GM18873 (cell line): ENCODE results near the gene C3.
"Not testable (repeated sequence)": the region's sequence is repeated elsewhere in the genome, so short reads cannot be mapped to it uniquely, and the experiment has no call there.

Source experiments
- ATAC-seq: cut with Tn5 transposase; IDR thresholded peaks from one replicate; pipeline ENCODE4 v1.9.1; 2021; ENCODE audit warnings: mild to moderate bottlenecking, moderate library complexity, moderate number of reproducible peaks; ENCODE audit not compliant: unreplicated experiment, low FRiP score

C3 gene

DNA sequence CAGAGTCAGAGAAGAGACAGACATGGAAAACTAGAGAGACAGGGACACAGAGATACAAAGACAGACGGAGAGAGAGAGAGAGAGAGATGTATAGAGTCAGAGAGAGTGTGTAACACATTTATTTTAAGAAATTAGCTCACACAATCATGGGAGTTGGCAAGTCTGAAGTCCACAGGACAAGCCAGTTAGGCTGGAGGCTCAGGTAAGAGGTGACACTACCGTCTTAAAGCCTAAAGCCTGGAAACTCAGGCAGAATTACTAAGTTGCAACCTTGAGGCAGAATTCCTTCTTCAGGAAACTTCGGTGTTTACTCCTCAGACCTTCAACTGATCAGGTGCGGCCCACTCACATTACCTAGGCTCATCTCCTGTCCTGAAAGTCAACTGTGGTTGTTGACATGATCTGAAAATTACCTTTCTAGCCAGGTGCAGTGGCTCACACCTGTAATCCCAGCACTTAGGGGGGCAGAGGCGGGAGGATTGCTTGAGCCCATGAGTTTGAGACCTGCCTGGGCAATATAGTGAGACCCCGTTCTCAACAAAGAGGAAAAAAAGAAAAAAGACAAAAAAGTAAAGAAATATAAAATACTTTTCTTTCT lies 47.7 kb downstream of the C3 start:
- no peak for ATAC-seq

DNA sequence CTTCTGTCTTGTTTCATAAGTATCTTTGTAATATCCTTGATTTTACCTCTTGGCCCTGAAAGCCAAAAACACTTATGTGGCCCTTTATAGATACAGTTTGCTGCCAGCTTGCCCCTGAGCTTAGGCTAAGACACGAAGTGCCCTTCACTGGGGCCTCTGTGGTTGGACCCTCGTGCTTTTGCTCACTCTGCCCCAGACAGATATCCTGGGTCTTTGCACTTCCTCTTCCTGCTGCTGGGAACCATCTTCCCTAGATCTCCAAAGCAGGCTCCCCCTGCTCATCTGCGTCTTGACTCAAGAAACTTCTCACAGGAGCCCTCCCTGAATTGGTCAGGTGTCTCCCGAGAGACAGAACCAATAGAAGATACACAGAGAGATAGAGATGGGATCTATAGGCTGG lies 48.5 kb downstream of the C3 start:
- no peak for ATAC-seq

DNA sequence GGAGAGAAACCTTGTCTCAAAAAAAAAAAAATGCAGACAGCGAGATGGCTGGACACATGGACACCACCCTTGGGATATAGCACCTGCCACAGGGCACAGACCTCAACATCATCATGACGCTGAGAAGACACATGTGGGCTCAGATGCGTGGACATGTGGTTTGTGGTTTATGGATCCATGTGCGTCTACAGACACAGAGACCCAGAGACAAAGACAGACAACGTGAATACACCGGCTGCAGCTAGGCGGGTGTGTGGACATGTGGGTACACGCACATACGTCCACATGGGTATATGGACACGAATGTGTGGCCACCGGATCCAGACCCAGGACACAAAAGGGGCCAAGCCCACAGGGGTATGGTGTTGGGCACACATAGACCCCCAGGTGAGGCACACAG lies 51.8 kb downstream of the C3 start:
- no peak for ATAC-seq

DNA sequence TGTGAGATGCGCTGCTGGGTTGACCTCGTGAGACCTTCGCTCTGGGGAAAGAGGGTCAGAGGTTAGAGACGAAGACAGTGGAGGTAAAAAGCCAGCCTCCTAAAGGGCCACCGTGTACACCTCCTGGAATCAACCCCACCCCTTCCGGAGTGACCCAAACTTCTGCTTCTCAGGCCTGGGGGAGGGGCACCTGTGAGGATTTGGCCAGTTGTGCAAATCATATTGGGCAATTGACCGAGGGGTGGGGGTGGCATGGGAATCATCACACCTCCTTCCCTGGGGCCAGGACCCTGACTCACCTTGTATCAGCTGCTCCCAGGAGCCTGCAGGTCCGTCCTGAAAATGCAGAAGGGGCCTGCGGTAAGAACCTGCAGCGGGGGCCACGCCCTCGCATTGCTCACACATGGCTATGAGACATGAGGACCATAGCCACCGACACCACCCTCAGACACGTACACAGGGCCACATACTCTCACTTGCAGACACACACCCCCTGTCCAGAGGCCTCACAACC lies 53.3 kb downstream of the C3 start:
- ATAC-seq, result no peak

DNA sequence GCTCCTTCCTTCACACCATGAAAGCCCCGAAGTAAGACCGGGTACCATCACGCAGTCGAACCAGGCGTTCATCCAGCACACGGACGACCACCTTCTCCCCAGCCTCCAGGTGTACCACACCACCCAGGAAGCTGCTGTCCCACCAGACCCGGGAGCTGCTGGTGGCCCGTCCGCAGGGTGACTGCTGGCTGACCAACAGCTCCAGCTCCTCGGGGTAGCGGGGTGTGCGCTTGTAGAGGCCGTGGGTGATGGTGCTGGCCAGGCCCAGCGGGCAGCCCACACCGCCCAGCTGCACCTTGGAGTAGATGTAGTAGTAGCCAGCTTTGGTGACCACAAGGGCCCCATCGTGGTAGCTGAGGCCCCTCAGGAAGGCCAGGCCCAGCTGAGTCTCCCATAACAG lies 55.5 kb downstream of the C3 start:
- no peak for ATAC-seq

DNA sequence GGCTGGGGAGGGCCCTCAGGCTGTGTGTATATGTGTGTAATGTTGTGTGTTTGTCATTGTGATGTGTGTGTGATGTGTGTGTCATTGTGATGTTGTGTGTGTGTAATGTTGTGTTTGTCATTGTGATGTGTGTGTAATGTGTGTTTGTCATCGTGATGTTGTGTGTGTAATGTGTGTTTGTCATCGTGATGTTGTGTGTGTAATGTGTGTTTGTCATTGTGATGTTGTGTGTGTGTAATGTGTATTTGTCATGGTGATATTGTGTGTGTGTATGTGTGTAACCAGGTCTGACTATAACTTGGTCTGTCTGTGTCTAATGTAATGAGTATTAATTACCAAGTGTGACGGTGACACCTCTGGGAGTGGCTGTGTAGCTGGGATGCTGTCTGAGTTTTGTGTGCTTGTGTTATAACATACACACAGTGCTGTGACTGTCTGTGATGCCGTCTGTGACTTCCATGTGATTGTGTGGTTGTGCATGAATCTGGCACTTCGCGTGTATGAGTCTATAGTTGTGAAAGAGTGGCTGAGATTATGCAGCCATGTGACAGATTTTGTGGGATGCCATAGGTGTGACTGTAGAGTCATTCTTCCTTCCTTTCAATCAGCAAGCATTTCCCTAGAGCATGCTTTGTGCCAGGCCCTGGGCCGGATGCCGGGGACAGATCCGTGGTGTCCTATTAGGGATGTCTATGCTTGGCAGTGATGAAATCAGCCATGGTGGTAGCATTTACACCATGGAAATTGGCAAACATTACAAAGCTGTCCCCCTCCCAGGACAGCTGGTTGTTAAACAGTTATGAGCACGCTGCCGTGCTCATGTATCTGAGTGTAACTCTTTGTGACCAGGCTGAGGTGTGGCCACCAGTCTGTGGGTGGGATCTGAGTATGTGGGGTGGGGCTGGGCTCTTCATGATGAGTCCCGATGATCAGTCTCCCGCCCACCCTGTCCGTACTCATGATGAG lies 56.9 kb downstream of the C3 start:
- ATAC-seq, result no peak

DNA sequence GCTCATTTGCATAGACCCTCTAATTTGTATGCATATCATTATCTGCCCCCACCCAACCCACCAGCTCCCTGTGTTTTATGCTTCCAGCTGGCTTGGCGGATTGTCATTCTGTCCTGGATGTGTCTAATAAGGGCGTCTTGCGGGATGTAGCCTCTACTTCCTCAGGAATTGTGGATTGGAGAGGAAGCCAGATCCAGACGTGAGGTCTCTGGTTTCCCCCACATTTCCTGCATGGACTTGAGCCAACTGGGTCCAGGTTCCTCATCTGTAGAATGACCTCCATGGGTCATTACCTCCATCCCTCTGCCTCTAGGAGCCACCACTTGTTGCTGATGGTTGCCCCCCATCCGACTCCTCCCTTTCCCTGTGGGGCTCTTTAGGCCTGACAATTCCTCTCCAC lies 57.7 kb downstream of the C3 start:
- no peak for ATAC-seq

DNA sequence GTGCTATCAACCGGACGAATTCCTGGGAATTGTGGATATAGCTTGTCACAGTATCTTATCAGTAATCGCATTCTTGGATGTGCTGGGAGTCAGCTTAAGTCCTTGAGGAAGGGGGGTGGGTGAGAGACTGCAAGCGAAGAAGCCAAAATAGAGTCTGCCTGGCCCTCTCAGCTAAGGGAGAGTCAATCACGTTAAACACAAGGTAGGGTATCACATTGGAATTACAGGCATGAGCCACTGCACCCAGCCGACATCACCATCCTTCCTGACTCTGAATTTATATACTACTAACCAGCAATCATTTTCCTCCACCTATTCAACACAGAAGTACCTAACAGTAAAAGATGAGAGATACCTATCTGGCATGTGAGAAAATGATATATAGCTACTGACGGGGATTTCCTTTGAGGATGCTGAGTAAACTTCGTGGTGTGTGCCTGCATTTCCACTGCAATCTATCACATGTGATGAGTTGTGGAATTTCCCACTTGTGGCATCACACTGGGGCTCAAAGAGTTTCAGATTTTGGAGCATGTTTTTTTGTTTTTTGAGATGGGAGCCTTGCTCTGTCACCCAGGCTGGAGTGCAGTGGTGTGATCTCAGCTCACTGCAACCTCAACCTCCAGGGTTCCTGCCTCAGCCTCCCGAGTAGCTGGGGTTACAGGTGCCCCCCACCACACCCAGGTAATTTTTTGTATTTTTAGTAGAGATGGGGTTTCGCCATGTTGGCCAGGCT lies 58.8 kb downstream of the C3 start:
- not testable (repeated sequence) for ATAC-seq

DNA sequence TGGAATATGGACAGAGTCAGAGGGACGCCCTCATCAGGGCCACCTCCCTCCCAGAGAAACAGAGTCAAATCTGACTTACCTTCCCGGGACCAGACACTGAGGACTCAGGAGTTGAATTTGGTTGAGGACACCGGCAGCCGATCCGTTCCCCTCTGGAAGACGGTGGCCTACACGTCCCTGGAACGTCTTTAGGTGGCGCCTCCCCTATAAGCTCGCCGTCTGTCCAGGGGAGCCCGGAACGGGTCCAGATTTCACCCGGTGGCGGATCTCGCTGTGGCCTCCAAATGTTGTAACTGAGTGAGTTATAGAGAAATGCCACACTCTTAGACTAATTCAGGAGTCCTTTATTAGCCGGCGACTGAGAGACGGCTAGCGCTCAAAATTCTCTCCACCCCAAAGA lies 59.5 kb downstream of the C3 start:
- ATAC-seq, result no peak

DNA sequence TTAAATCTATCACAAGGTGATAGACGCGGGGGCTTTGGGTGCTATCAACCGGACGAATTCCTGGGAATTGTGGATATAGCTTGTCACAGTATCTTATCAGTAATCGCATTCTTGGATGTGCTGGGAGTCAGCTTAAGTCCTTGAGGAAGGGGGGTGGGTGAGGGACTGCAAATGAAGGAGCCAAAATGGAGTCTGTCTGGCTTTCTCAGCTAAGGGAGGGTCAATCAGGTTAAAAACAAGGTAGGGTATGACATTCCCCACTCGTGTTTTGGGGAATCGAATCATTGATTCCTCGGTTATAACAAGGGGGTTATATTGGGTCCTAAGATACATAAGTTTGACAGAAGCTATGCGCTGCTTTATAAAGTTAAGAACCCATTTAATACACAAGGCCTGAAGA lies 64.1 kb downstream of the C3 start:
- ATAC-seq, result not testable (repeated sequence)

DNA sequence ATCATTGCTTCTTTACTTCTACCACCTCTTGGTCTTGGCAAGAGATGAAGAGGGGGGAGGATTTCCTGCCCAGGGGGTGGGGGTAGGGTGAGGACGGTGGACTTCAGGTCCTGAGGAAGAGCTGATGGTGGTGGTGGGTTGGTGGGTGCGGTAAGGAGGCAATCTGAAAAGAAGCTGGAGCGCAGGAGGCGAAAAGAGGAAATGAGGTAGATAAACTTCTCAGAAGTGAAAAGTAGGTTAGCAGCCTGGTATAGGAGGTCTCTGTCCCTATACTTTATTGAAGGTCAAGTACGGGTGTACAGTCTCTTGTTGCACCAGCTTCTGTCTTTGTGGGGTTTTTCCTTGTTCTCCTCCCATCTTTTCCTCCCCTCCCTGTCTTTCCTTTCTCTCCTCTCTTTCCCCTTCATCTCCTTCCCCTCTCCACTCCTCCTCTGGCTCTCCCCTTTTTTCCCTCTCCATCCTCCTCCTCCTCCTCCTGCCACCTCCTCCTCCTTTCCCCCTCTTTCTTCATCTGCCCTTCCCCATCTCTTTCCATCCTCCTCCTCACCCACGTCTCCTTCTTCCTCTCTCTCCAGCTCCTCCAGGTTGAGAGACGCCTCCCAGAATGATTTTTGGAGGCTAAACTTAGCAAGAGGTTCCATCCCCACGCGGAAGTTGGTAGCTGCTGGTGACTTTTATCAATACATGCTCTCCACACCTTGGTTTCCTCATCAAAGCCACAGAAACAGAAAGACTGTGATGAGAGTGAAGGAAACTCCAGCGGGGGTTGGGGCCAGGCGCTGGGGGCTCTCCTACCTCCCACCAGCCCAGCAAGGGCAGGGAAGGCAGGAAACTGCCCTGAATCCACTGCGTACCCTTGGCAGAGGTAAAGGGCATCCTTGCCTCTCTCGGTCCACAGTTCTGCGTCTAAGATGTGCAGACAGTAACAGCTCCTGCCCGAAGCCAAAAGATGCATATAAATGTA lies 65.8 kb downstream of the C3 start:
- no peak for ATAC-seq

DNA sequence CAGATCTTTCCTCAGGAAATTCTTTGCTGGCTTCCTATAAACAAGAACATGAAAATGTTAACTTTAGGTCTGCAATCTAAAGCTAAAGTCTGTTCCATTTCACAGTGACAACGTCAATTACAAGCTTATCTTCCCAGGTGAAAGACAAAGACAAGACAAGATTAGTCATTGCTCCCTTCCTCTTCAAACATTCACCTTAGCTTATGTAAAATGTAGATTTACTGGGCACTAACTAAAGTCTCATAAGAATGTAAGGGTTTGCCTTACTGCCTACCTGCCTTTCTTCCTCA lies 67.7 kb downstream of the C3 start:
- ATAC-seq, result no peak

DNA sequence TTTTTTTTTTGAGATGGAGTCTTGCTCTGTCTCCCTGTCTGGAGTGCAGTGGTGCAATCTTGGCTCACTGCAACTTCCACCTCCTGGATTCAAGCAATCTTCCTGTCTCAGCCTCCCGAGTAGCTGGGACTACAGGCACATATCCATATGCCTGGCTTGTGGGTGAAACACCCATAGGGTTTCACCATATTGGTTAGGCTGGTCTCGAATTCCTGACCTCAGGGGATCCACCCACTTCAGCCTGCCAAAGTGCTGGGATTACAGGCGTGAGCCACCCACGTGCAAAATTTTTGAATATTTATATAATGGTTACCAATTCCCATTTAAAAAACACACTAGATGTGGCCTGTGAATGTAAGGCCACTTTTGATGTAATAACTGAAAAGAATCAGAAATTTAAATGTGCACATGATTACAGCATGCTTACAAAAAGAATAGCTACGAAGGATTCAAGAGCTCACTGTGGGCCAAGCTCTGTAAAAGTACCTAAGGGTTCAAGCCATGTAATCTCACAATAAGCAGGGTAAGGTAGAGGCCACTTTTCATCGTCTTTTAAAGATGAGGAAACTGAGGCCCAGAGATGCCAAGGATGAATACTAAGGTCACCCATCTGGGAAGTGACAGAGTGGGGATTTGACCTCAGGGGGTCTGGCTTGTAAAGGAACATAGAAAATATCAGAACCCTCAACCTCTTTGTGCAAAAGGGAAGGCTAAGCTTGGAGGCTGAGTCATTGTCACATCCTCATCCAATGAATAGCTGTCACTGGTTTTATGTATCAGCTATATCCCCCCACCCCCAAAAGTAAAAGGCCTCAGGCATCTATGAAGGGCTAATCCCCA lies 68.3 kb downstream of the C3 start:
- ATAC-seq, result no peak

DNA sequence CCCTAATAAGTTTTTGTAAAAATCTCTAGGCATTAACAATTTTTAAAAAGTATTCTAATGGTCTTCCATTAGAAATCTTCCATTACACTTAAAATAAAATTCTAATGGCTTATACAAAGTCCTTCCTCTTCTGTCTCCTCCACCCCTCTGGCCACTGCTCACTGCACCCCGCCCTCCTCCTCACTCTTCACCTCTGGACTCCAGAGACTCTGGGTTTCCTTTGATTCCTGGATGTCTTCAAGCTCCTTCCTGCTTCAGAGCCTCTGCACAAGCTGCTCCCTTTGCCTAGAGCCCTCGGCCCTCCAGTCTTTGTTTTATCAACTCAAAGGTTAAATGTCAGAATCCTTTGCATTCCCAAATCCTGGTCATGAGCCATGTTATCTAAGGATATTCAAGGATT lies 71.3 kb downstream of the C3 start:
- ATAC-seq, result no peak

DNA sequence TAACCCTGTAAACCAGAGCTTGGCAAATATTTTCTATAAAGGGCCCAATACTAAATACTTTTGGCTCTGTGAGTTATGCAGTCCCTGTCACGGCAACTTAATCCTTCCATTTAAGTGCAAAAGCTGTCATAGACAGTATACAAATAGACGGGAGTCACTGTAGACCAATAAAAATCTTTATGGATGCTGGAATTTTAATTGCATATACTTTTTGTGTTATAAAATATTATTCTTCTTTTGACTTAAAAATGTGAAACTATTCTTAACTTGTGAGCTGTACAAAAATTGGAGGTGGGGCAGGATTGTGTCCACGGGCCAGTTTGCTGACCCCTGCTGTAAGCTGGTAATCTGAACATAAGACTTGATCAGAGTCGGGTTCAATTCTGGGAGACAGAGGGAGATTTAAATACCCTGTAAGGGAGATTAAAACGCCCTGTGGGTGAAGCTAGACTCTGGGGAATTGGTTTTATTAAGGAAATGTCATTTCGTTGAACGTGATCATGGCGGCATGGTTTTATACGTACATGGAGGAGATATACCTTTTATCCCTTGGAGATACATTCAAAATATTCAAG lies 72.2 kb downstream of the C3 start:
- ATAC-seq, result no peak

DNA sequence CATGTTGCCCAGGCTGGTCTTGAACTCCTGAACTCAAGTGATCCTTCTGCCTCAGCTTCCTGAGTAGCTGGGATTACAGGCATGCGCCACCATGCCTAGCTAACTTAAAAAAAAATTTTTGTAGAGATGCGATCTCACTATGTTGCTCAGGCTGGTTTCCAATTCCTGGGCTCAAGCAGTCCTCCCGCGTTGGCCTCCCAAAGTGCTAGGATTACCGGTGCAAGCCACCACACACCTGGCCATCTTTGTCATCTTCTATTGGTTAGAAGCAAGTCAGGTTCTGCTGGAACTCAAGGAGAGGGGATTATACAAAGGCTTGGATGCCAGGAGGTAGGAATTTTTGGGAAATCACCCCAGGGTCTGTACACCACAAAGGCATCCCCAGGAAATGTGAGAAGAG lies 75.7 kb downstream of the C3 start:
- no peak for ATAC-seq

DNA sequence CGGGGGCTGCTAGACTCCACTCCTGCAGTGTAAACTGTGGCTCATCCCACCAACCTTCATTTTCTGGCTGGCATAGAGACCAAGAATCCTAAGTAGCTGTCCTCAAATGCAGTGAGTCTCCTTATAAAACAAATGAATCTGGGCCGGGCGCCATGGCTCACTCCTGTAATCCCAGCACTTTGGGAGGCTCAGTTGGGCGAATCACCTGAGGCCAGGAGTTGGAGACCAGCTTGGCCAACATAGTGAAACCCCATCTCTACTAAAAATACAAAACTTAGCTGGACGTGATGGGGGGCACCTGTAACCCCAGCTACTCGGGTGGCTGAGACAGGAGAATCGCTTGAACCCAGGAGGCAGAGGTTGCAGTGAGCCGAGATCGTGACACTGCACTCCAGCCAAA lies 80.1 kb downstream of the C3 start:
- ATAC-seq, result not testable (repeated sequence)

DNA sequence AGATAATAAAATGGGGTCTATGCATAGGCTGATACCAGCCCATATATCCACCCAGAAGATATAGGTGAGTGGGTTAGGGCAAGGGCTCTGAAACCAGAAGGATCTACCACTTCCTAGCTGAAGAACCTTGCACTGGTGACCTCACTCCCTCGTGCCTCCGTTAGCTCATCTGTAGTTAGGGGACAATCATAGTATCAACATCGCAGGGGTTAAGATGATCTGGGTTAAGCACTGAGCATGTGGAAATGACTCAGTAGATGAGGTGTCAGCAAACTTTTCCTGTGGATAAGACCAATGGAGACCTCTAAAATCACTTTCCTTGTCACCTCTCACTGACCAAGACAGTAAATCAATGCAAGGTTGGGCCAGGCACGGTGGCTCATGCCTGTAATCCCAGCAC lies 81.0 kb downstream of the C3 start:
- no peak for ATAC-seq

DNA sequence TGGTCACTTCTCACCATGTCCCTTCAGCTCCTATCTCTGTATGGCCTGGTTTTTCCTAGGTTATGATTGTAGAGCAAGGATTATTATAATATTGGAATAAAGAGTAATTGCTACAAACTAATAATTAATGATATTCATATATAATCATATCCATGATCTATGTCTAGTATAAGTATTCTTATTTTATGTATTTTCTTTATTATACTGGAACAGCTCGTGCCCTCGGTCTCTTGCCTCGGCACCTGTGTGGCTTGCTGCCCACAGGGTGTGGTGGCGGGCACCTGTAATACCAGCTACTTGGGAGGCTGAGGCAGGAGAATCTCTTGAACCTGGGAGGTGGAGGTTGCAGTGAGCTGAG lies 87.0 kb downstream of the C3 start:
- not testable (repeated sequence) for ATAC-seq
